GM19438 (cell line): Measurements from ENCODE around the gene STRIT1.

Experiments used
- ATAC-seq: cut with Tn5 transposase; IDR thresholded peaks from one replicate; pipeline ENCODE4 v1.9.1; 2021; ENCODE audit warnings: low read depth; ENCODE audit not compliant: unreplicated experiment

The STRIT1 gene

DNA sequence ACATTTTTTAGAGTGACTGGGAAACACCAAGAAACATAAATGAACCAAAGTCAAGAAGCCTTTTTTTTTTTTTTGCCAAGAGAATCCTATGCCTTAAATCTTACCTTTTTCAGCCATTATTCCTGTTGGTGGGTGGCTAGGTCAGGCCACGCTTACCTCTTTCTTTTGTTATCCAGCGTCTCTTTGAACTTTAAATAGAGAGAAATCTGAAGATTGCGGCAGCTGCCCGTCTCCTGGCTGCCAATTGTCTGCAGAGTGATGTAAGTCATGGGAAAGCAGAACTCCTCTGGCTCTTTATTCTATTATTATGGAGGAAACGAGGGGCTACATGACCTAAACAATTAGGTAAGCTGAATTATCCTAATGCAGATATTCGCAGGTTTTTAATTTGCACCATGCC lies at the start of gene STRIT1:
Gene STRIT1, minus strand, starts transcription at position 168 of the 400 bp plus-strand sequence.
- no peak for ATAC-seq

DNA sequence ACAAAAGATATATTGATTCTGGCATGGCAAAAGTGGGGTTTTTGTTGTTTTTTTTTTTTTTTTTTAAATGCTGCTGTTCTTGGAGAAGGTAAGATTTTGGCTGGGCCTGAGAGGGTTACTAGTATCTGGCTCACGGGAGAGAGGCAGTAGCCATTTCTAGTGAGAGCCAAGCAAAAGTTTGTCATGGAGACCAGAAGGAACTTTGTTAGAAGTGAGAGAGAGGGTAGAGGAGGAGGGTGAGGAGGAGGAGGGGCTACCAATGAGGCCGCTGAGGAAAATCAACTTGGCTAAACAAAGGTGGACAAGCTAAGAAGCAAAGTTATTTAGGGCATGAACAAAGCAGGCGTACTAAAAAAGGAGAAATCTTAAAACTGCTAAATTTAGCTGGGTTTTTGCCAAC lies 48.9 kb upstream of the STRIT1 start:
- no peak for ATAC-seq

DNA sequence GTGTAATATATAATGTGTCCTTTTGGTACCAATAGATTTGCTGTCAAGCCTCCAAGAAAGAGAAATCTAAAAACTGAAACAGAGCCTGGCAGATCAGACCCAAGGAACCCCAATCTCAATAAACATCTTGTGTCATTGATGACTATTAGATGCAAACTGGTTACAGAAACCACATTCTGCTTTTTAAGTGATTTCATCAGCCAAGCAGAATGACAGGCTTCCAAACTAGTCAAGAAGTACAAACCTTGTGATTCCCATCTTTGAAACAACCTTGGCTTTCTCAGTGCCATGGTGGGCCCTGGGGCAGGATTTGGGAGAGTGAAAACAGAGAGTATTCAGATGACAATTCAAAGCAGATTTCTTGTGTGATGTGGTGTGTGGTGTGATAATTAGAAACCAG lies 45.6 kb upstream of the STRIT1 start:
- no peak for ATAC-seq

DNA sequence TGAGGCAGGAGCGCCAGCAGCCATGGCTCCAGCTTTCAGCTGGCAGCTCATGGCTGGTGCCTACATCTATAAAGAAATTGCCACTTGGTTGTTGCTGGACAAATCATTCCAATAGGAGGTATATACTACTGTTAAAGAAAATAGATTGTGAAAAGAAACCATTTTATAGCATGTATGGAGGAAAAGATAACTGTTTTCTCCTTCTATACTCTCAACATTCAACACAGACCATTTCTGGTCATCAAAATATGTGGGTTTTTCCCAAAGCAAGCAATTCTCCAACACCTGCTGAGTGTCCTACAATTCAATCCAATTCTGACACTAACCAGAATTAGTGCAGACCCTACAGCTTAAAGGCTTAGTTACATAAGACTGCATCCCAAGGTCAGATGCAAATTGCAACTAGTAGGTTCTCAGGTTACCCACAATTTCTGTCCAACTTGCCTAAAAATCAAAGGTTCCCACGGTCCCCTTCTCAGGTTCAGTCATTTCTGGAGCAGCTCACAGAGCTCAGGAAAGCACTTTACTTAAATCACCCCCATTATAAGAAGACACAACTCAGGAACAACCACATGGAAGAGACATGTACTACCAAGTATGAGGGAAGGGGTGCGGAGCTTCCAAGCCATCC lies 42.4 kb upstream of the STRIT1 start:
- ATAC-seq = no peak

DNA sequence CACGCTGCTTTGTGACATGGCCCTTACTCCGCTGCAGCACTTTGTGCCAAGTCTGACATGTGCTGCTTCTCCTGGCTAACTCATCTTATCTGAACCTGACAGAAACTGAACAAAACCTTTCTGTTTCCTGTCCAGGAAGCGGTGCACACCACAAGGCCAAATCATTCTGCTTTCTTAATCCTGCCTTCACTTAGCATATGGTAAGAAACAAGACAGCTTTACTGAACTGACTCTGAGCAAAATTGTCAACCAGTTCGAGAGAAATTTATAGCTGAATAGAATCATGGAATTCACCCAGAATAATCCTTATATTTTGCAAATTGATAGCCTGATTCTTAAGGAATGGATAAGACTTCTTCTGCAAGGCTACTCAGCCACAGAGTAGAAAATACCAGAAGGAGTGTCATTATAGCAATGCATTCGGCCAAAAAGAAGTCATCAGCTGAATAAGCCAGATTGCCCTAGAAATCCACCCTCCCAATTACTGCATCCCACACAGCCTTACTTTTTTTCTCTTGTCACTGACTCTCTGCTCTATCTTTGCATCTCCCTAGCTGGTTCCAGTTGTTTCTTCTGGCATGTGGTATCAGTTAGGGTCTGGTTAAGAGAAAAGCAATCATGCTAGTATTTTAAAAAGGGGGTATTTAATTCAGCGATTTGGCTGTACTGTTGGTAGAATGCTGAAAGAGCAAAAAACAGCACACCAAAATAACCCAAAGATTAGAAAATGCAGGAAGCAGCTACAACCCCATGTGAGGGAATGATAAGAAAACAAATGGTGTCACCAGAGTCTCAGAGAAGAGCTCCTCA lies 41.6 kb upstream of the STRIT1 start:
- peak; percentile 91 for ATAC-seq

DNA sequence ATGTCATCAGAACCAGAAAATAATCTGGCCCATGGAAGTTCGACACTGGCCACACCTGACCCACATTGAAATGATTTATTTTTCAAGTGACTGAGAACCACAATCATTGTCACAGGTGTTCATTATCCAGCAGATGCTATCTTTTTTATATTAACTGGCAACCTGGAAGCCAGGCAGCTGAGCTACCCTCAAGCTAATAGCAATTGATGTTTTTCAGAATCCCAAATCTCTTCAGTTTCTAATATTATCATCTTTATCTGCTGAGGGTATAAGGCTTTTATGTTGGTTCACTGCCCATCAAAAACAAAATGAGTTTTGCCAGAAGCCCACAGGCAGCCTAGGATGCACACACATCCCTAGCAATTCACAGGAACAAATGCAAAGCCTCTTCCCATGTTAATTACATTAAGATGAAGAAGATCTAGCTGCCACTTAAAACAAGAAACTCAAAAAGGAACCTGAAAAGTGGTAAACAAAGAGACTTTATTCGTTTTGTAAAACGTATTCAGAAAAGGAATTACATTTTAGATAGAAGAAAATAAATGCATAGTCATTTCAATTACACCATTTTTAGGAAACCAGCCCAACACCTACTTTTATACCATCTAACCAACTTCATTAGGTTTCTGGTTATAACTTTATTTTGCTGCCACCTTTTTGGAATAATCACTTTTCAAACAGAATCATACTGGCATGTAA lies 40.9 kb upstream of the STRIT1 start:
- ATAC-seq = no peak

DNA sequence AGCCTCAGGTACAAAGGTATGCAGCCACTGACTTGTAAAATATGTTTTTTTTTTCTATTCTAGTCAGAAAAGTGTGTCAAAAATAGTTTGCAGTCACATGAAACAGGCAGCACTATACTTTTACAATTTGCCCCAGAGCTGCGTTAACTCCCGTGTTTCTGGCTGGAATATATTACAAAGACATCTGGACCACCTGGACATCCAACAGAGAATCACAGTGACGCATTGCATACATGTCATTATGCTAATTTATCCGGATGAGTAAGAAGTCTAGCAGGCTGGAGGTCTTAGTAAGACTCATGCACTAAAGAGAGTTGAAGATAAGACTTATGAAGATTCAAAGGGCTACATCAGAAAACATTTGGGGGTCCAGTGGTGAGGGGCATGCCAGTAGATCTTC lies 39.2 kb upstream of the STRIT1 start:
- no peak for ATAC-seq

DNA sequence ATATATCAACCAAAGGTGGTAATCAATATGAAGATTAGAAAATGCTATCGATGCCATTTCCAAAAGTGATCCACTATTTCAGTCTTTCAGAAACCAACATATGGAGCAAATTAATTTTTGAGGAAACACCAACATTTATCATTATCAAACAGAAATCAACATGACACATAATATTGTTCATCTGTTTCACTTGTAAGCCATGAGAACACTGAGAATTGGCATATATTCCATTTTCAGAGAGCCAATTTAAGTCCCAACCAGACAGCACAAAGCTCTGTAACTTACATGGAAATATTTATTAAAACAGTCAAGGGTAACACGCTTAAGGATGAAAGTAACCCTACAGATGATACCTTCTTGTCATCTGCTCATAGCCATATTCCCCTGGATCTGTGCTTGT lies 37.6 kb upstream of the STRIT1 start:
- ATAC-seq = no peak

DNA sequence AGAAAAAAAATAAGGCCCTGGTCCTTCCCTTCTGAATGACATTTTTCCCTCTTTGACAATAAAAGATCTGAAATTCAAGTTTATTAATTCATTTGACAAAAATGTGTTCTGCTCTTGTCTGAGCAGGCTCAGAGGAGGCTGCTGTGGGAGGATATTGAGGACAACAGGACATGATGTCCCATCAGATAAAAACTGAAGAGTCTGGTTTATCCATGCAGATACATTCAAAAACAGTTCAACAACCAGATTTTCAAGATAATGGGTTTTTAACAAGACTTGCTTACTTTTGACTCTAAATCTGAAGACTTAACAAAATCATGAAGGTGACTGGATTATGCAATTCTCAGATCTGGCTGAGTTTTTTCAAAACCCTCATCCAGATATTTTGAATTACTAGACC lies 36.9 kb upstream of the STRIT1 start:
- no peak for ATAC-seq

DNA sequence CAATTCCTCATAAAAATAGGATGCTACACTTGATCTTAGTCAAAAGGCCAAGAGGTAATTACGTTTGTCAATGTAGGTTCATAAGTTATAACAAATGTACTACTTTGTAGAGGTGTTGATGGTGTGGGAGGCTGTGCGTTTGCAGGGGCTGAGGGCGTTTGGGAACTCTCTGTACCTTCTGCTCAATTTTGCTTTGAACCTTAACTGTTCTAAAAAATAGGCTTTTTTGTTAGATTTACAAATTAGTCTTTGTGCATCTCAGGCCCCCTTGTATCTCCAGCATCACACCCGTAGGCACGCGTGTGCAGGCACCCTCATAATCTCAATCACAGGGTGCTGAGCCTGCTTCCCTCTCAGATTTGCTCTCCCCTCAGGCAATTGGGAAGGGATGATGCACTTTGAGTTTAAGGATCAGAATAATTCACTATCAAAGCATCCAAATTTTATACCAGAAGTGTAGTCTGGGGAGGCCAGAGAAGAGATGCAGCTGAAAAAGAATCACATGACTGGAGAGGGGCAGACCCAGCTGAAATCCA lies 36.1 kb upstream of the STRIT1 start:
- no peak for ATAC-seq

DNA sequence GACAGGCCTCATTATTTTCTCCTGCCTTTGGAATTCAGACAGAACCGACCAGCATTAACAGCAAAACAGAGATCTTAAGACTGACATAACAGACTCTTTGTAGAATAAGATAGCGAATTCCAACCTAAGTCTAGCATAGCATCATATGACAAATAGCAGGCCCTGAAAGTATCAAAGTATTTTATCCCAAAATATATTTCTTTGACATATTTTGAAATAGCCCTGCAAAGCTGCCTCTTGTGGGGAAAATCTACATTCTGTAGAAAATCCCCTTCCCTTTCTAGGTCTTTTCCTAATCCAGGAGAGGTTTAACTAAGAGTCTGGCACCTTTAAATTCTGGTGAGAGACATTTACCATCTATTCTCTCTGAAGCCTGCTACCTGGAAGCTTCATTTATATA lies 34.4 kb upstream of the STRIT1 start:
- ATAC-seq = no peak

DNA sequence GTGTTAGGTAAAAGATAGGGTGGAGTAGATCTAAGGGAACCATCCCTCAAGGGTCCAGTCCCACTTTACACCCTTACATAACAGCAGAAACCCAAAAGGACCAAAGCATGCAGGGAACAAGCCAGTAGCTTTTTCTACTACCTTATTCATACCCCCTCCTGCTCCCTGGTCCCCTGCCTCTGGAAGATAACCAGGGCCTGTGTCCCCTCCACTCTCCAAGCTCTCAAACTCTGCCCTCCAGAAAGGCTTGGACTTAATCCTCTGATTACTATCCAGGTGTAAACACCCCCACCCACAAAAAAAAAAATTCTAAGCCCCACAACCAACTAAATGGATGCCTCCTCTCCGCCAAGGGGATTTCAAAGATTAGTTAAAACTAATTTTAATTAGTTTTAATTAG lies 33.9 kb upstream of the STRIT1 start:
- ATAC-seq = no peak

DNA sequence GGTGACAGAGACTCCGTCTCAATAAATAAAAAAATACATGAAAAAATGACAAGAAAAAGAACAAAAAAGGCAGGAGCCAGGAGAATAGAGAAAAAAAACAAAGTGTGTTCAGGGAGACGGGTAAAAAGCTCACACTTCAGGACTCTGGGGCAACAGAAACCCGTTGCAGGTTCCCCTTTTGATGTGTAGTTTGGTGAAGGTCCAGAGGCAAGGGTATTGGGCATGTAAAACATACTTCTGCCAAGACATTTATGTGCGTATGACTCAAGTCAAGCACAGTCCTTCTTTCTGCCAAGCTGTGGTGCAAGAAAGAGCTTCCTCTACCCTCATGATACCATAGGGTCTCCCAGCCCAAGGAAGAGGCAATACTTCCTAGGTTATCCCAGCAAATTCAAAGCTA lies 33.4 kb upstream of the STRIT1 start:
- no peak for ATAC-seq

DNA sequence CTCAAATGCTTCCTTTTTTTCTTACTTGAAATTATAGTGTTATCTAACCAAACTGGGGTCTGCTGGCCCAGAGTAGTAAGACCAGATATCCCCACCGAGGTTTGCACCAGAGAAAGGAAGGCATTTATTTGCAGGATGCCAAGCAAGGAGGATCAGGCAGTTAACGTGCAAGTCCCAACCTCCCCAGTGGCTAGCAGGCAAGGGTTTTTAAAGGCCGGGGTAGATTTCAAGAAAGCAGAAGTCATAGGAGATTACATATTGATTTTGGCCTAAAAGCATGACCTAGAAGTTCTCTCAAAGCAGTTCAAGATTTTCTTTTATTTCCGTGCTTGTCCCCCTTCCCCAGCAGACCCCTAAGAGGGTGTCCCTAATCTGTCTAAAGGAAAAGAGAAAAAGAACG lies 32.8 kb upstream of the STRIT1 start:
- ATAC-seq = no peak

DNA sequence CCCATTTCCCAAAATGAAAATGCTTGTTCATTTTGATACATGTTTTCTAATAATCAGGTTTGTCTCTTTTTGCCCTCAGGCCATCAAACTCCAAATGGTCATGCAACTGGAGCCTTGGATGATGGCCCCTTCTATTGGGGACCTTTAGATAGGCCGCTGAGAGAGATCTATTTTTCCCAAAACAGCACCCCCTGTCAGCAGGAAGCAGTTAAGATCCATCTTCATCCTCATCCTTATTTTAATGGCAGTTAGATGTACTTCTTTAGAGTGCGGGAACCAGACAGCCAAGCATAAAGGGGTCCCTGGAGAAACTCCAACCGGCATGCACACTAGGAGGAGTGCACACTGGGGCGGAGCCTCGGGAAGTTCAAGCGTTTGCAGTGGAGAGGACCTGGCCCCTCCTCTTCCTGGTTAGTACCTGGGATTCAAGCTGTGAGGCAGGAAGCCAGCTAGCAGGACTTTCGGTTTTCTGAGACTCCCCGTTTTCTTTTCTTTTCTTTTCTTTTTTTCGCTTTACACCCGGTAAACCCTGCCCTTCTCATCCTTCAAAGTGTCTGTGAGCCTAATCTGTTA lies 31.9 kb upstream of the STRIT1 start:
- ATAC-seq = no peak

DNA sequence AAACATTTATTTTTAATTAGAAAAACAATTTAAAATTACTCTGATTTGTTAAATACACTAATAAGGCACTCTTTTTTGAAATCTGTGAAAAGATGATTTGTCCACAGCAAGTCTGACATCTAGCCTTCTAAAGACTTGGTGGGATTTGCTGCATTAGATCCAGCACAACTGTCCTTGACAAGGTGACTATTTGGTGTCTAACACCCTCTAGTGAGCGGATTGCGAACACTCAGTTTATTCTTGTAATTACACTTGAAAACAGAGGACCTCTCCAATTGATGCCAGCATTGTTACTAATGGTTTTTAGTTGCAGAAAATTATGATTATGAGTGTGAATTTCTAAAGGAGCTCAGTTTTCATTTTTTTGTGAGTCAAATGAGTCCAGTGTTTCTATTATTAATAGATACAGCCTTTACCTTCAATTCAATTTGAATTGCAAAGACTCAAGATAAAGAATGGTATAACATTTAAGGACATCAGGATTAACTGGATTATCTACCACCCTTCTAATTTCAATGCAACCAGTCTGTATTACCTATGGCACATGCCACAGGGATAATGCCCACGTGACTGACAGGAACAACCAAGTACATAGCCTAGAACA lies 29.7 kb upstream of the STRIT1 start:
- ATAC-seq = peak; percentile 71

DNA sequence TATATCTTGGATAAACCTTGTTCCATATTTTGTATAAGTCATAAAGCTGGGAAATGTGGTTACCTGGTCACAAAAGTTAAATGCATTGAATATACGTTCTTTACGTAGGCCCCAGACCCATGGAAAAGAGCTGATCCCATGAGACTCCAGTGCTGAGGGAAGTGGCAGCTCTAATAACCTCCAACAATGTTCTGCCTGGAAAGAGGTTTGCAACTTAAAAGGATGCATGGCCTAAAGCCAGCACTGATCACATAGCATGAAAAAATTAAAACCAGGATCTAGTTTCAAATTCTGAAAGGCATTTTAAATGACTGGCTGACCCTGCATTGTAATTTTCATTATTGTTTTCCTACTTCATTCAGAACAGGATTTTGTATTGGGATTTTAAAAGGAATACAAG lies 27.9 kb upstream of the STRIT1 start:
- no peak for ATAC-seq

DNA sequence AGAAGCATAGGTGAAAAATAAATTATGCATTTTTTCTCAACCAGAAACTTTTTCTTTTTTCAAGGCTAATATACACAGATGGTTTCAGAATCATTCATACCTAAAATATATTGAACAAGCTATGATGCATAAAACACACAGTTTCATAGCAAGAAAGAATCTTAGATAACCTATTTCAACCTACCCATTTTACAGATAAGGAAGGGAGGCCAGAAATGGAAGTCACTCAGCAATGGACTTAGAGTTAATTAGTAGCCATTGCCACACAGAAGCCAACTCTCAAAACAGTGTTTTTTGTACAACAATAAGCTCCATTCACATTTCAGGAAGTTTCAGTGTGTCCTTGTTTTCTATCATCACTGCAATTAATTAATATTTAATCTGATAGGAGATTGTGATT lies 27.5 kb upstream of the STRIT1 start:
- no peak for ATAC-seq

DNA sequence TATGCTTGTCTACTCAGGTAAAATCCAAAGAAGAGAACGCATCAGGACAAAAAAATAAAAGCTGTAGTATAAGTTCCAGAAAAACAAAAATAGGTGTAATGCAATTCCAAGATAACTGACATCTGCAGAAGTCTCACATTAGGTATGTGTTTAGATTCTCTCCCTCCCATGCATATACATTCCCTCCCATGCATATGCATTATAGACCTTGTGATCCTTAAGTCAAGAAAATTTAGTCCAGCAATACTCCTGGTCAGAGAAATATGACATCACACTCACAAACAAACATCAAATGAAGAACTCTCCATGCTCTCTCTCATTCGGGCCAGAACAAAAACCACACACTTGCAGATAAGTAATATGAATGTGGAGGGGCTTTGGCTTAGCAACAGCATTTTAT lies 25.3 kb upstream of the STRIT1 start:
- no peak for ATAC-seq

DNA sequence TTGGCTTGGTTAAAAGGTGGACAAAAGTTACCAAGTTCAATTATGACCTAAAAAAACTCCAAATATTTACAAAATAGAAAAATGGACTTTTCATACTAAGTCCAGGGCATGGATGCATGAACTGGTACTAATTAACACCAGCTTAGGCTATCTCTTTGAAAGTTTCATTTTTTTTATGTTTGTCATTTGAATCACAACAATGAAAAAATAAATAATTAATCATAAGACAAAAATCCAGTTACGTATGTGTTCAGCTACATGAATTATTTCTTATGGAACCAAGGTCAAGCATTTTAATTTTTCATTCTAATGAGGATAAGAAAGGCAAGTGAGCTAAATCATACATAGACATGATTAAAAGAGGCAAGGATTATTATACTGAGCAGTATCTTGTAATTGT lies 23.7 kb upstream of the STRIT1 start:
- no peak for ATAC-seq

DNA sequence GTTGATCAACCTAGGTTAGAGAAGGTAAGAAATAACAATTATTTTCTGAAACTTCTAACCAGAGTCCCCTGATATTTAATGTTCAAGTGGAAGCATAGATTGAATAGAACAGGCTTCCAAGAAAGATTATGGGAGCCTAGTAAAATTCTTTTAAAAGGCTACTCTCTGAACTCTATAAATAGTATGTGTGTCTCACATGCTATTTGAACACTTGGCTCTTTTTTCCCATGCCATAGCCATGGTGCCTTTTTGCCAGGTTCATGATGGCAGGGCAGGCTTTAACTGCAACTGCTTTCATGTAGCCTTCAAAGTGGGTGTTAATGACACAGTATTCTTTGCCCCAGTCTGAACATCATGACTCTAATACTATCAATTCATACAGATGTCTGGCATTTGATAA lies 22.9 kb upstream of the STRIT1 start:
- no peak for ATAC-seq
